Endothelial cell (in vitro differentiated cells): Measurements from ENCODE around the gene POGLUT3. TPM values are rescaled to one million over a fixed set of nuclear protein-coding genes. Genes with fewer than 3 reads are reported as not detected.

Source experiments
- DNase-seq: peaks from one replicate; pipeline ENCODE4 v3.0.0; 2021; ENCODE audit warnings: low spot score
- H3K27ac Mint-ChIP-seq: one replicate; pipeline ENCODE4 v1.8.0; 2021; ENCODE audit warnings: mixed read lengths, inconsistent platforms; ENCODE audit not compliant: unreplicated experiment
- H3K27me3 Mint-ChIP-seq: one replicate; pipeline ENCODE4 v1.8.0; 2021; ENCODE audit warnings: mild to moderate bottlenecking, moderate library complexity, mixed read lengths, inconsistent platforms; ENCODE audit not compliant: unreplicated experiment
- H3K36me3 Mint-ChIP-seq: one replicate; pipeline ENCODE4 v1.8.0; 2021; ENCODE audit warnings: mild to moderate bottlenecking, low read depth, mixed read lengths, inconsistent platforms; ENCODE audit not compliant: unreplicated experiment
- H3K4me1 Mint-ChIP-seq: one replicate; pipeline ENCODE4 v1.8.0; 2021; ENCODE audit warnings: mild to moderate bottlenecking, mixed read lengths, inconsistent platforms; ENCODE audit not compliant: unreplicated experiment
- H3K4me3 Mint-ChIP-seq: one replicate; pipeline ENCODE4 v1.8.0; 2021; ENCODE audit warnings: mild to moderate bottlenecking, mixed read lengths, inconsistent platforms; ENCODE audit not compliant: unreplicated experiment
- H3K9me3 Mint-ChIP-seq: one replicate; pipeline ENCODE4 v1.8.0; 2021; ENCODE audit warnings: mixed read lengths, inconsistent platforms; ENCODE audit not compliant: unreplicated experiment
- CTCF ChIP-seq: fragments of 200-600 bp; sonication (generic); IDR thresholded peaks from one replicate; pipeline ENCODE4 v1.5.0; 2021; ENCODE audit warnings: antibody characterized with exemption; ENCODE audit not compliant: unreplicated experiment
- long read RNA-seq: library from polyadenylated mRNA; unstranded; transcript quantifications from one replicate; pipeline ENCODE4 v2.0.0, GENCODE V29; 2020; ENCODE audit not compliant: unreplicated experiment
- total RNA-seq: library from RNA; stranded (reverse); fragmentation: NEBNext Ultra II Directional; extraction: Animal tissue kit (Norgen Biotek cat#: 25700); gene quantifications from one replicate; pipeline ENCODE4 v1.2.1, GENCODE V29; 2021; ENCODE audit not compliant: unreplicated experiment

POGLUT3 gene
- total RNA-seq, result 12.2 TPM
- long read RNA-seq, full-length matches to known transcripts, result 3 of 5 reads
- long read RNA-seq, partial matches to known transcripts, result 1 of 5 reads
- long read RNA-seq, other reads (novel, unspliced or antisense), result 1 of 5 reads

GRCh38 chr11:108498046-108498815, at the start of gene POGLUT3:
Gene POGLUT3, minus strand, starts transcription at chr11:108498384. Its CDS starts 18 bp downstream, at chr11:108498366.
- Mint-ChIP-seq H3K9me3 (no peaks in the 10 kb centered on the region), H3K4me3 (peak within 1 kb of the TSS; percentile 95), H3K36me3 (no peaks in the 10 kb centered on the region), H3K27ac (peak within 1 kb of the TSS; percentile 90), H3K4me1 (peaks cover 10% of the 10 kb centered on the region), H3K27me3 (peaks cover 8% of the 10 kb centered on the region)
- DNase-seq, result peak; percentile 65
- TF ChIP-seq CTCF, result no peak

DNA sequence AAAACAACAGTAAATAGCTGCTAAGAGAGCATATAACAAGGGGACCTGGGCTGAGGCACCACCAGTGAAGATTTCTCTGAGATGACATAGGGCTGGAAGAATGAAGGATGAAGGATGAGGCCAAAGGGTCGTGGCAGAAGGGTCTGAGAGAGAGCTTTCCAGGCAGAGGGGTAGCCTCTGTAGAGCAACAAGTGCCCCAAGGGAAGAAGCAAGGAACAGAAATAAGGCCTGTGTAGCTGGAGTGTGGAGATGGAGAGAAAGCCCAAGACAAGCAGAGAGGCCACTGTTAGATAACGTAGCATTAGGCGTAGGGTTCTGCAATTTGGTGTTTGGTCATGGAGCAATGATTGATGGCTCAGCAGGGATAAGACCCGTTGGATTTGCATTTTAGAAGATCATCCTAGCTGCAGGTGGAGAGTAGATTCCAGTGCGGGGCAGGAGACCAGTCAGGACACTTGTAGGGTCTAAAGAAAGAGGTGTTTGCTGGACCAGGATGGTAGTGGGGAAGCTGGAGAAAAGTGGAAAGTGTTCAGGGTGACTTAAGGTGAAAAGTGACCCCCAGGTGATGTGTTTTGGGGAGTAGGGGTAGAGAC, 47.8 kb upstream of the POGLUT3 start:
- Mint-ChIP-seq H3K36me3 (no peaks in the 10 kb centered on the region), H3K4me1 (no peaks in the 10 kb centered on the region), H3K27ac (no peak overlapping the region), H3K27me3 (peaks cover 1% of the 10 kb centered on the region), H3K4me3 (no peak overlapping the region), H3K9me3 (no peaks in the 10 kb centered on the region)
- no peak for TF ChIP-seq CTCF
- DNase-seq, result no peak

- no peak overlapping the region for H3K27ac Mint-ChIP-seq
- H3K27me3 Mint-ChIP-seq, result peaks cover 1% of the 10 kb centered on the region
- no peaks in the 10 kb centered on the region for H3K36me3 Mint-ChIP-seq
- no peaks in the 10 kb centered on the region for H3K9me3 Mint-ChIP-seq
- H3K4me1 Mint-ChIP-seq, result peaks cover 3% of the 10 kb centered on the region
- no peak for DNase-seq
- no peak overlapping the region for H3K4me3 Mint-ChIP-seq
- TF ChIP-seq CTCF, result no peak
These were observed 45.3 kb upstream of the POGLUT3 start for GRCh38 chr11:108543316-108543964.

- H3K9me3 Mint-ChIP-seq, result no peaks in the 10 kb centered on the region
- H3K4me1 Mint-ChIP-seq, result peaks cover 5% of the 10 kb centered on the region
- no peak for DNase-seq
- H3K27ac Mint-ChIP-seq, result no peak overlapping the region
- no peak overlapping the region for H3K4me3 Mint-ChIP-seq
- H3K36me3 Mint-ChIP-seq, result no peaks in the 10 kb centered on the region
- TF ChIP-seq CTCF, result no peak
- H3K27me3 Mint-ChIP-seq, result peaks cover 1% of the 10 kb centered on the region
These were observed 43.3 kb upstream of the POGLUT3 start for GRCh38 chr11:108541531-108541930.

GRCh38 chr11:108538502-108538901, 40.3 kb upstream of the POGLUT3 start:
- no peak for TF ChIP-seq CTCF
- Mint-ChIP-seq H3K4me3 (no peak overlapping the region), H3K36me3 (no peaks in the 10 kb centered on the region), H3K9me3 (no peaks in the 10 kb centered on the region), H3K27me3 (no peaks in the 10 kb centered on the region), H3K4me1 (peaks cover 5% of the 10 kb centered on the region), H3K27ac (no peak overlapping the region)
- no peak for DNase-seq
